Spleen (tissue), 11 donors: ENCODE measurements around the gene SH3RF3. TPM values are rescaled to one million over a fixed set of nuclear protein-coding genes. Genes with fewer than 3 reads are reported as not detected.

Experiments used
- DNase-seq: peaks from one replicate; pipeline ENCODE4 v3.0.0-alpha.2; 2020
- H3K27ac ChIP-seq, 8 donors: fragments of 200-600 bp; sonication (generic) in 7 of 8; 1 replicate in 4 of 8; 2 replicates in 4 of 8; pipeline versions ENCODE4 v1.5.0 to v1.8.0; 2016 to 2021; ENCODE audit warnings: inconsistent platforms in 4 of 8, mild to moderate bottlenecking in 4 of 8, moderate library complexity in 1 of 8
- H3K27me3 ChIP-seq, 7 donors: fragments of 200-600 bp; sonication (generic) in 6 of 7; replicated peaks in 1 of 7; 1 replicate in 4 of 7; 2 replicates in 3 of 7; pipeline versions ENCODE4 v1.5.0 to v1.8.0; 2016 to 2021; ENCODE audit warnings: inconsistent platforms in 3 of 7, mild to moderate bottlenecking in 1 of 7
- H3K36me3 ChIP-seq, 6 donors: fragments of 200-600 bp; sonication (generic) in 5 of 6; 1 replicate in 4 of 6; 2 replicates in 2 of 6; pipeline versions ENCODE4 v1.5.0 to v1.8.0; 2016 to 2021; ENCODE audit warnings: inconsistent platforms in 2 of 6
- H3K4me1 ChIP-seq, 6 donors: fragments of 200-600 bp; sonication (generic) in 5 of 6; 1 replicate in 3 of 6; 2 replicates in 3 of 6; pipeline versions ENCODE4 v1.5.0 to v1.8.0; 2016 to 2021; ENCODE audit warnings: inconsistent platforms in 3 of 6
- H3K4me3 ChIP-seq, 8 donors: fragments of 200-600 bp; sonication (generic) in 7 of 8; 1 replicate in 4 of 8; 2 replicates in 4 of 8; pipeline versions ENCODE4 v1.5.0 to v1.8.0; 2016 to 2021; ENCODE audit warnings: inconsistent platforms in 4 of 8, mild to moderate bottlenecking in 4 of 8, moderate library complexity in 2 of 8
- H3K9me3 ChIP-seq, 8 donors: fragments of 200-600 bp; sonication (generic) in 7 of 8; 1 replicate in 4 of 8; 2 replicates in 4 of 8; pipeline versions ENCODE4 v1.5.0 to v1.8.0; 2016 to 2021; ENCODE audit warnings: inconsistent platforms in 4 of 8
- POLR2A ChIP-seq, 3 donors: fragments of 450-650 bp; IDR thresholded peaks; one replicate each; pipeline ENCODE4 v1.5.1; 2017; ENCODE audit warnings: antibody characterized with exemption in 3 of 3, mild to moderate bottlenecking in 1 of 3
- POLR2AphosphoS5 ChIP-seq, 3 donors: sonication (generic); formaldehyde crosslinking; IDR thresholded peaks; one replicate each; pipeline ENCODE4 v1.5.1; 2017; ENCODE audit warnings: antibody characterized with exemption in 3 of 3
- WGBS, 5 donors: extraction: QIAGEN DNeasy Blood & Tissue Kit in 3 of 5; methylation state at CpG; one replicate each; pipeline versions ENCODE4 v1.1.5 to v1.1.7; 2013 to 2018; 5-methylcytosine and 5-hydroxymethylcytosine counted together
- intact Hi-C: fragments of 100-400 bp; cut with DNase I; formaldehyde crosslinking; loops from one replicate; pipeline ENCODE4 v1.15.0; 2023; ENCODE audit warnings: low total_unique reads
- polyA plus RNA-seq, 3 donors: library from polyadenylated mRNA; stranded (reverse); fragments of 200-250 nt; gene quantifications; one replicate each; pipeline ENCODE4 v1.2.1, GENCODE V29; 2013
- total RNA-seq, 7 donors: library from RNA; depleted of rRNA in 3 of 7; stranded (reverse); fragments of >200 nt in 3 of 7; fragmentation: NEBNext Ultra II Directional in 4 of 7; extraction: Animal tissue kit (Norgen Biotek cat#: 25700) in 4 of 7; gene quantifications; one replicate each; pipeline versions ENCODE4 v1.1.0 to v1.2.1, GENCODE V29; 2016 to 2021
- TF ChIP-seq, protein P1 (sequence below), 11 experiments: fragments of 200-600 bp in 7 of 11; fragments of 450-650 bp in 4 of 11; sonication (generic) in 4 of 11; IDR thresholded peaks in 8 of 11; conservative IDR thresholded peaks in 3 of 11; 1 replicate in 7 of 11; 2 replicates in 4 of 11; pipeline versions ENCODE4 v1.4.0 to v1.8.0; 2016 to 2021; ENCODE audit warnings: antibody characterized with exemption in 11 of 11, inconsistent platforms in 4 of 11, mild to moderate bottlenecking in 1 of 11
- donor health status: healthy with polysubstance abuse.
- donor health status: DM: no; HTN: no; CAD: no; lungs with moderate emphysema.
- donor health status: DM: no; HTN: no; CAD: no.
- donor health status: Bipolar disorder and iron deficiency.
- donor health status: healthy.
- donor health status: DM: no; HTN: no; CAD: no.
- donor health status: DM: yes; HTN: yes; CAD: no.

The SH3RF3 gene
- total and polyA plus RNA-seq, 10 donors = 1.3 to 7.6 (median 4.7) TPM

DNA sequence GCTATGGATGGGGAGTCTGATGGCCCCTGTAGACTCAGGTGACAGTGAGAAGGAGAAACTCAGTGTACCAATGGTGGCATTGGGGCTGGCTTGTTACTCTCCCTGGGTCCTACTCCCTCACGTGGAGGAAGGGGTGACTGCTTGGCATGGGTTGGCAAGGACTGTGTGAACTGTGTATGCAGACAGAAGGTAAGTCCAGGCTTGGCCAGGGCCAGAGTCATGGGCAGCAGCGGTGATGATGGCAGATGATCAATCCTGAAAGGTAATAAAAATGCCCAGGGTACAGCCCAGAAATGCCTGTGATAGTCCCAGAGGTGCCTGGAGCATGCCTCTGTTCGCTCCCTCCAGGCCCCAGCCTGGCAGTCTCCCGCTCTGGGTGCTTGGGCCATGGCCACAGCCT lies 153.9 kb downstream of the SH3RF3 start:
- no peak for DNase-seq
- 85 to 95% (median 93%) methylated on average over 4 of the region's 4 CpGs for WGBS, 5 donors
- Histone ChIP-seq H3K27me3 (no peaks in the 10 kb centered on the region), H3K36me3 (no peaks in the 10 kb centered on the region), H3K4me1 (peaks cover 0 to 30% (median 10%) of the 10 kb centered on the region in 6 donors), H3K9me3 (no peaks in the 10 kb centered on the region), H3K27ac (no peak overlapping the region), H3K4me3 (no peak overlapping the region)
- no peak for TF ChIP-seq POLR2A (IDR thresholded peaks at IDR 0.05)
- intact Hi-C loops = no loop called here

DNA sequence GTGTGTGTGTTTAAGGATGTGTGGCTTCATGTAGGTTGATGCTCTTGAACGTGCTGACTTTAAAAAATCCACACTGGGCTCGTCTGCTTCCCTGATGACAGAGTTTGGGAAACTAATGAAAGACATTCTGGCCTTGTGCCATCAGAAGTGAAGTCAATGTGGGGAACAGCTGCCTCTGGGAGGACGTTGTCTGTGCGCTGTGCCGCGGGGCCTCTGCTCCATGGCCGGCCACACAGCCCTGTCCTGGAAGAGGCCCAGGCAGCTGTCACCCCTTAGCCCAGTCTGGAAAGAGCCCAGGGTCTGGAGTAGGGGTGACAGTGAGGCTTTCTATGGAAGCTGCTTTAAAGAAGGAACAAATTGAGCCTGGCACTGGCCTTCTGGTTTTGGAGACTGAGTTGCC lies 155.8 kb downstream of the SH3RF3 start:
- Histone ChIP-seq H3K27ac (no peak overlapping the region), H3K36me3 (no peaks in the 10 kb centered on the region), H3K4me3 (no peak overlapping the region), H3K9me3 (no peaks in the 10 kb centered on the region), H3K4me1 (peaks cover 0 to 23% (median 5%) of the 10 kb centered on the region in 6 donors), H3K27me3 (no peaks in the 10 kb centered on the region)
- peak; percentile 69 for DNase-seq
- TF ChIP-seq POLR2AphosphoS5 (IDR thresholded peaks at IDR 0.05) = no peak
- TF ChIP-seq POLR2A (IDR thresholded peaks at IDR 0.05) = no peak
- TF ChIP-seq, protein P1, sequence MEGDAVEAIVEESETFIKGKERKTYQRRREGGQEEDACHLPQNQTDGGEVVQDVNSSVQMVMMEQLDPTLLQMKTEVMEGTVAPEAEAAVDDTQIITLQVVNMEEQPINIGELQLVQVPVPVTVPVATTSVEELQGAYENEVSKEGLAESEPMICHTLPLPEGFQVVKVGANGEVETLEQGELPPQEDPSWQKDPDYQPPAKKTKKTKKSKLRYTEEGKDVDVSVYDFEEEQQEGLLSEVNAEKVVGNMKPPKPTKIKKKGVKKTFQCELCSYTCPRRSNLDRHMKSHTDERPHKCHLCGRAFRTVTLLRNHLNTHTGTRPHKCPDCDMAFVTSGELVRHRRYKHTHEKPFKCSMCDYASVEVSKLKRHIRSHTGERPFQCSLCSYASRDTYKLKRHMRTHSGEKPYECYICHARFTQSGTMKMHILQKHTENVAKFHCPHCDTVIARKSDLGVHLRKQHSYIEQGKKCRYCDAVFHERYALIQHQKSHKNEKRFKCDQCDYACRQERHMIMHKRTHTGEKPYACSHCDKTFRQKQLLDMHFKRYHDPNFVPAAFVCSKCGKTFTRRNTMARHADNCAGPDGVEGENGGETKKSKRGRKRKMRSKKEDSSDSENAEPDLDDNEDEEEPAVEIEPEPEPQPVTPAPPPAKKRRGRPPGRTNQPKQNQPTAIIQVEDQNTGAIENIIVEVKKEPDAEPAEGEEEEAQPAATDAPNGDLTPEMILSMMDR (IDR thresholded peaks at IDR 0.05 in 8 of 11, conservative IDR thresholded peaks at IDR 0.05 in 3 of 11) = no peak
- intact Hi-C loops = no loop called here
- 34 to 70% (median 63%) methylated on average over 3 to 7 of the region's 7 CpGs for WGBS, 5 donors

DNA sequence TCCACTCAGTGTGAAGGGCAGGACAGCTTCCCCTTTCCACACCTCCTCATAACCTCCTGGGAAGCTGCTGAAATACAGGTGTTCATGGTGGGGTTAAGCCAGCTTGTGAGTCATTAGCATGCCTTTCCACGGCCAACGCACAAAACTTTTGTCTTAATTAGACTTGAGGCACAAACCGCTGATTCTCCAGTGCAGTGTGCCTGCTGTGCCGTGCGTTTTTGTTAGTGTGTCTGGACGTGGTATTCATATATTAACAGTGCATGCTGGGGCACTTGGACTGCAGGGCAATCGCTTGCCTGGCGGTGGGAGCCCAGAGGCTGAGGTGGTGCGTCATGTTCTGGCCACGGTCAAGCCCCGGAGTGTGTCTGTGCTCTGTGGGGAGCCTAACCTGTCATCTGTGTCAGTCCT lies 156.2 kb downstream of the SH3RF3 start:
- Histone ChIP-seq H3K27me3 (no peaks in the 10 kb centered on the region), H3K4me3 (no peak overlapping the region), H3K36me3 (no peaks in the 10 kb centered on the region), H3K27ac (no peak overlapping the region), H3K9me3 (no peaks in the 10 kb centered on the region), H3K4me1 (peaks cover 0 to 19% (median 3%) of the 10 kb centered on the region in 6 donors)
- peak; percentile 49 for DNase-seq
- 81 to 94% (median 87%) methylated on average over 9 to 11 of the region's 11 CpGs for WGBS, 5 donors
- TF ChIP-seq, protein P1 (IDR thresholded peaks at IDR 0.05 in 8 of 11, conservative IDR thresholded peaks at IDR 0.05 in 3 of 11) = no peak
- intact Hi-C loops = no loop called here

DNA sequence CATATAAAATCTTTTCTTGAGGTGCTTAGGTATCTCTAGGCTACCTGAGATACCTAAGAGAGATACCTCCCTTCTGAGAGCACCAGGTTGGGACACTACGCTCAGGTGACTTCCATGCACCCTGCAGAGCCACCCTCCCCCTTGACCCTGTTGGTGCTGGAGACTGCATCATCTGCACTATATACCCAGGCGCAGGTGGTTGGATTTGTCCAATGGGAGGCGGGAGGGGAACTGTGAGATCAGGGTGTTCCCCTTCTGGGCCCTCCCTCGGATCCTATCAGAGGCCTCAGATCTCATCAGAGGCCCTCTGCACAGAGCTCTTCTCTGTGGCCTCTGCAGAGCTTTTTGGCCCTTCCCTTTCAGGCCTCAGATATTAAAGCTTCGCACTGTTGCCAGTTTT lies 158.4 kb downstream of the SH3RF3 start:
- 89 to 96% (median 93%) methylated on average over 5 of the region's 5 CpGs for WGBS, 5 donors

More for the DNA sequence above, 158.4 kb downstream of the SH3RF3 start:
- Histone ChIP-seq H3K27ac (no peak overlapping the region), H3K9me3 (no peaks in the 10 kb centered on the region), H3K27me3 (no peaks in the 10 kb centered on the region), H3K4me3 (no peak overlapping the region), H3K4me1 (peaks cover 0 to 12% (median 3%) of the 10 kb centered on the region in 6 donors), H3K36me3 (no peaks in the 10 kb centered on the region)
- no peak for TF ChIP-seq POLR2A (IDR thresholded peaks at IDR 0.05)
- no peak for TF ChIP-seq POLR2AphosphoS5 (IDR thresholded peaks at IDR 0.05)
- TF ChIP-seq, protein P1 (IDR thresholded peaks at IDR 0.05 in 8 of 11, conservative IDR thresholded peaks at IDR 0.05 in 3 of 11) = no peak
- intact Hi-C loops = no loop called here
- DNase-seq = peak; percentile 24
